A172 (cell line): ENCODE measurements around the gene HNRNPH3. TPM values are rescaled to one million over a fixed set of nuclear protein-coding genes. Genes with fewer than 3 reads are reported as not detected.
"Not testable (repeated sequence)": the region's sequence is repeated elsewhere in the genome, so short reads cannot be mapped to it uniquely, and the experiment has no call there.

Experiments
- DNase-seq: peaks from one replicate; pipeline ENCODE4 v3.0.0-alpha.2; 2015; ENCODE audit warnings: low spot score
- total RNA-seq: library from RNA; depleted of rRNA; stranded (reverse); fragments of >200 nt; shearing (Covaris generic); gene quantifications from 2 replicates; pipeline ENCODE4 v1.2.3, GENCODE V29; 2014; rRNA removed

The HNRNPH3 gene
- 30.4 and 31.8 TPM in 2 replicates for total RNA-seq

GRCh38 chr10:68331455-68332258 lies at the start of gene HNRNPH3:
HNRNPH3 (plus strand) TSS chr10:68332064; CDS start chr10:68337222, 5,158 bp downstream.
- DNase-seq = peak; percentile 95

DNA sequence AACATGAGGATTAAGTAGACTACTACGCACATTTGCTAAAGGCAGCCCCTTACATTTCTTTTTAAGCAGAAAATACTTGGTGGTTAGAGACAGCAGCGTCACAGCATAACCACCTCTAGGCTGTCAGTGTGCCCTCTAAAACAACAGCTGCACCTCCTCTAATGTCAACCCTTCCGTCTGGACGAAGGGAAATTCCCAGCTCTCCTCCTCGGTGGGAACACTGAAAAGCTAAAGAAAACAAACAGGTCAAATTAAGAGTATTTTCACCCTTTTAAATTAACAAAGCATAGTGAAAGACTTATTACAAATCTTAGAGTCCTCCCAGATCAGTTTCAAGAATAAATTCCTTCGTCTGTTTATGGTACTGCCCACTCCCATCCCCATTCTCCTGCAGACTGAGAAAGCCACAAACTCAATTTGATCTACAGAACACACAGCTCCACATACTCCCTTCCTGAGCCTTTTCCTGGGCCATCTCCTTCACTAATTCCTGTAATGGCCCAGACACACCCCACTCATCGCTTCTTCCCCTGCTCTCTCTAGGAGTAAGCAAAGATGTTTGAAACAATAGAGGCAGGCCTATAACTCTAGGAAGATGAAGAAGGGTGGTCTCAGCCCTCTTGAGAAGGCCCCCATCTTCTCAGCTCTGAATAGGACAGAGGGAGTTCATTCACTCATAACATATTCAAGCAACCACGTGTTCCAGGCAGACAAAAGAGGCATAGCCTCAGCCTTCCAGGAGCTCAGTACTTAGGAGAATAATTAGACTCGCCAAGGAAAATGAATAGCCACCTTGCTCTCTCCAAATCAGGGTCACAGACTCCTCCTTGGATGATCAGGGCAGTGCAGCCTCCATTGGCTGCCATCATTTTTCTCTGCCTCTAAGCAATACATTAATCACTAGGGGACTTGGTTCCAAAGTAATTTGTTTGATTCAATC lies 47.5 kb upstream of the HNRNPH3 start:
- DNase-seq = no peak

- DNase-seq = no peak
Measured at GRCh38 chr10:68288717-68289116, 43.1 kb upstream of the HNRNPH3 start.

- no peak for DNase-seq
Measured at GRCh38 chr10:68290736-68291135, 41.1 kb upstream of the HNRNPH3 start.

DNA sequence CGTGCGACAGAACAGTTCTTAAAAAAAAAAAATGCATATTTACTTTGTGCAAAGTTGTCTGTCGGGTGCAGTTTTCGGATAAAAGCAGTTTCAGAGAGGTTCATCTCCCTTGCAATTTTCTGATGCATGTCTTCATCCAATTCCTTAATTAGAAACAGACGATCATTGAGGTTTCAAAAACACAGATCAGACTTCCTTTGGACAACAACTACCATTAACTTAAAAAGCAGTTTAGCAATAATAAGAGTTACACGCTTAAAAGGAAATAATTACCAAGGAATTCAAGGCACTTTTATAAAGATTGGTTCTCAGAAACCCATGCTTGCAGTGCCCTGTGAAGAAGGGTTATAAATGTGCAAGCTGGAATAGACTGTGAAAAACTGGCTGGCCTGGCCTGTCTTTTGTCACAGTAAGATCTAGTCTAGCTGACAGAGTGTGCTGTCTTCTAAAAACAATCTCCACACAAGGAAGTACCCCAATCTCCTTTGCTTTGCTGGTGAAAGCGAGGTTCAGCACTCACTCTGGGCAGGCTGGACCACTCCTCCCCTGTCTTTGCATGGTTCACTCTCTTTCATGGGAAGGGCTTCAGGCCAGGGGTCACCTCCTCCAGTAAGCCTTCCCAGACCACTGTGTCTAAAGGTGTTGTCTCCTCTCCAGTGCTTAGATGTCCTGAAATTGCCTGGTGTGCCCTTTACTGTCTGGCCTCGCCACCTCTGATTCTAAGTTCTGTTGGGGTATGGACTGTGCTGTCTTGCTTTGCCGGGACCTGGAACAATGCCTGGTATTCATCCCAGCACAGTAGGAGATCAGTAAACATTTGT lies 34.8 kb upstream of the HNRNPH3 start:
- no peak for DNase-seq

- no peak for DNase-seq
Measured at GRCh38 chr10:68301301-68301700, 30.6 kb upstream of the HNRNPH3 start.

- DNase-seq = peak; percentile 70
Measured at GRCh38 chr10:68301790-68302502, 29.9 kb upstream of the HNRNPH3 start.

DNA sequence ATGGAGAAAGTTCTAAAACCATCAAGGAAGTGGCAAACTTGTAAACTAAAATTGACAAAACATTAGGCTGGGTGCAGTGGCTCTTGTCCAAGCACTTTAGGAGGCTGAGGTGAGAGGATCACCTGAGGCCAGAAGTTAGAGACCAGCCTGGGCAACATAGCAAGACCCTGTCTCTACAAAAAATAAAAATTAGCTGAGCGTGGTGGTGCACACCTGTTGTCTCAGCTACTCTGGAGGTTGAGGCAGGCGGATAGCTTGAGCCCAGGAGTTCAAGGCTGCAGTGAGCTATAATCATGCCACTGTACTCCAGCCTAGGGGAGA lies 29.4 kb upstream of the HNRNPH3 start:
- DNase-seq = no peak

DNA sequence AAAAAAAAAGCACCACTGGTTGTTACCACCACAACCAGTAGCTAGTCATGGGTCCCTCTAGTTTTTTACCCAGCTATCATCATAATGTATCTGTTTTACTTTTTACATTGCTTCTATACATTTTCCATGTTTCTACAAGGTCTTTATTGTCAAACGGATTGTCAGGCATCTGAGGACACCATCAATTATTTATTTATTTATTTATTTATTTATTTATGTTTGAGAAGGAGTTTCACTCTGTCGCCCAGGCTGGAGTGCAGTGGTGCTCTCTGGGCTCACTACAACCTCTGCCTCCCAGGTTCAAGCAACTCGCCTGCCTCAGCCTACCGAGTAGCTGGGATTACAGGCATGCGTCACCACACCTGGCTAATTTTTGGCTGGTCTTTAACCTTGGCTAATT lies 29.0 kb upstream of the HNRNPH3 start:
- DNase-seq = no peak

GRCh38 chr10:68303849-68304412 lies 27.9 kb upstream of the HNRNPH3 start:
- no peak for DNase-seq

DNA sequence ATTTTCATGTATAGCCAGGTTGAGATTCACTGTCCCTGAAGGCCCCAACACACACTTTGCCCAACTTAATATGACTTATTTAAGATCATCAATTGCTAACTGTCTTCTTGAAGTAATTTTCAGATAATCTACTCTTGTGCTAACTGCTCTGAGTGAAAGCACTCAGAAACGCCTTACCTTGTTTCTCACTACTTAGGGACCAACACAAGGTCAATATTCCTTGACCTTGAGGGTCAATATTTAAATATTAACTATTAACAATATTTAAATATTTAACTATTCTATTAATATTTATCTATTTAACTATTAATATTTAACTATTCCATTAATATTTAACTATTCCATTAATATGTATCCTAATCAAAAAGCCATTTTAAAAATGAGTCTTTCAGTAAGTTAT lies 26.0 kb upstream of the HNRNPH3 start:
- DNase-seq = no peak

- no peak for DNase-seq
Measured at GRCh38 chr10:68310531-68310930, 21.3 kb upstream of the HNRNPH3 start.

DNA sequence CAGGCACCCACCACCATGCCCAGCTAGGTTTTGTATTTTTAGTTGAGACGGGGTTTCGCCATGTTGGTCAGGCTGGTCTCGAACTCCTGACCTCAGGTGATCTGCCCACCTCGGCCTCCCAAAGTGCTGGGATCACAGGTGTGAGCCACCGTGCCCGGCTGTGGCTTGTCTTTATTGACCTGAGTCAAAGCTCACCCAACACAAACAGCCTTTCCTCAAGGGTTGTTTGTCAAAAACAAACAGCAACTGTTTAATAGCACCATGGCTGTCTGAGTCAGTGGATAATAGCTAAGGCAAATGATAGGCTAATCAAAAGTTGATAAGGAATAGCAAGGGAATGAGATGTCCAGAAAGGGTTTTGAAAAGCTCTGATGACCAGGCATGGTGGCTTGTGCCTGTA lies 16.9 kb upstream of the HNRNPH3 start:
- not testable (repeated sequence) for DNase-seq

GRCh38 chr10:68315582-68315981 lies 16.3 kb upstream of the HNRNPH3 start:
- no peak for DNase-seq

DNA sequence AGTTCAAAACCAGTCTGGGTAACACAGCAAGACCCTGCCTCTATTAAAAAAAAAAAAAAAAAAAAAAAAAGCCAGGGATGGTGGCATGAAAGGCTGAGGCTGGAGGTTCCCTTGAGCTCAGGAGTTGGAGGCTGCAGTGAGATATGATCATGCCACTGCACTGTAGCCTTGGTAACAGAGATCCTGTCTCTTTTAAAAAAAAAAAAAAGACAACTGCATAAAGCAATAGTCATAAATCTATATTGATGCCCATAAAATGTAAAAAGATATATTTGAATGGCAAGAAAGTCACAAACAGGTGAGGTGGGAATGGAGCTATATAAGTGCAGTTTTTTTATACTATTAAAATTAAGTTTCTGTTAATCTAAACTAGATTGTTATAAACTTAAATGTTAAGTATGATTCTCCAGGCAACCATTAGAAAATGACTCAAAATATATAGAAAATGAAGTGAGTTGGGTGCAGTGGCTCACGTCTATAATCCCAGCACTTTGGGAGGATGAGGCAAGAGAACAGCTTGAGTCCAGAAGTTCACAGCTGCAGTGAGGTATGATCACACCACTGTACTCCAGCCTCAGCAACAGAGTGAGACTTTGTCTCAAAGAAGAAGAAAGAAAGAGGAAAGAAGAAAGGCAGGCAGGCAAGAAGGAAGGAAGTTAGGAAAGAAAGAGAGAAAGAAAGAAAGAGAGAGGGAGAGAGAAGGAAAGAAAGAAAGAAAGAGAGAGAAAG lies 13.4 kb upstream of the HNRNPH3 start:
- no peak for DNase-seq

DNA sequence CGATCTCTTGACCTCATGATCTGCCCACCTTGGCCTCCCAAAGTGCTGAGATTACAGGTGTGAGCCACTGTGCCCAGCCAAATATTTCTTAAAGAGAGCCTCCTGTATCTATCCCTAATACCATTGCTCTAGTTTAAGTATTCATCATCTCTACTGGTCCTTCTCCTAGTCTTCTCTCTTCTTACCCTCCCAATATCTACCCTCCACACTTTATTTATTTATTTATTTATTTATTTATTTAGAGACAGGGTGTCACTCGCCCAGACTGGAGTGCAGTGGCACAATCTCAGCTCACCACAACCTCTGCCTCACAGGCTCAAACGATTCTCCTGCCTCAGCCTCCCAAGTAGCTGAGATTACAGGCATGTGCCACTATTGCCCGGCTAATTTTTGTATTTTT lies 7.5 kb upstream of the HNRNPH3 start:
- DNase-seq = not testable (repeated sequence)

- DNase-seq = peak; percentile 46
Measured at GRCh38 chr10:68327889-68328786, 3.7 kb upstream of the HNRNPH3 start.

GRCh38 chr10:68329506-68329861 lies 2.4 kb upstream of the HNRNPH3 start:
- no peak for DNase-seq

GRCh38 chr10:68330852-68331454 lies 911 bp upstream of the HNRNPH3 start:
- no peak for DNase-seq
